IPS-18c (cell line): ENCODE results near the gene MAMSTR.
"Not testable (repeated sequence)": the region's sequence is repeated elsewhere in the genome, so short reads cannot be mapped to it uniquely, and the experiment has no call there.

Experiments used
- H3K4me3 ChIP-seq: 2 replicates; pipeline ENCODE4 v1.7.0; 2013; ENCODE audit warnings: low read depth, mild to moderate bottlenecking, low read length, moderate library complexity; ENCODE audit not compliant: insufficient read depth
- H3K9me3 ChIP-seq: one replicate; pipeline ENCODE4 v1.6.1; 2013; ENCODE audit warnings: mild to moderate bottlenecking, low read length, moderate library complexity; ENCODE audit not compliant: control insufficient read depth, insufficient read depth

The MAMSTR gene, protein sequence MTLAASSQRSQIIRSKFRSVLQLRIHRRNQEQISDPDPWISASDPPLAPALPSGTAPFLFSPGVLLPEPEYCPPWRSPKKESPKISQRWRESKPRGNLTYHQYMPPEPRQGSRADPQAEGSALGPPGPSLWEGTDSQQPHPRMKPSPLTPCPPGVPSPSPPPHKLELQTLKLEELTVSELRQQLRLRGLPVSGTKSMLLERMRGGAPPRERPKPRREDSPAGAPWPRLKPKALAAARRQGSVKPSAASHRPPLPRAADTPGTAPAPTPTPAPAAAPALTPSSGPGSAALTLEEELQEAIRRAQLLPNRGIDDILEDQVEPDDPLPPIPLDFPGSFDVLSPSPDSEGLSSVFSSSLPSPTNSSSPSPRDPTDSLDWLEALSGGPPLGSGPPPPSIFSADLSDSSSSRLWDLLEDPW

DNA sequence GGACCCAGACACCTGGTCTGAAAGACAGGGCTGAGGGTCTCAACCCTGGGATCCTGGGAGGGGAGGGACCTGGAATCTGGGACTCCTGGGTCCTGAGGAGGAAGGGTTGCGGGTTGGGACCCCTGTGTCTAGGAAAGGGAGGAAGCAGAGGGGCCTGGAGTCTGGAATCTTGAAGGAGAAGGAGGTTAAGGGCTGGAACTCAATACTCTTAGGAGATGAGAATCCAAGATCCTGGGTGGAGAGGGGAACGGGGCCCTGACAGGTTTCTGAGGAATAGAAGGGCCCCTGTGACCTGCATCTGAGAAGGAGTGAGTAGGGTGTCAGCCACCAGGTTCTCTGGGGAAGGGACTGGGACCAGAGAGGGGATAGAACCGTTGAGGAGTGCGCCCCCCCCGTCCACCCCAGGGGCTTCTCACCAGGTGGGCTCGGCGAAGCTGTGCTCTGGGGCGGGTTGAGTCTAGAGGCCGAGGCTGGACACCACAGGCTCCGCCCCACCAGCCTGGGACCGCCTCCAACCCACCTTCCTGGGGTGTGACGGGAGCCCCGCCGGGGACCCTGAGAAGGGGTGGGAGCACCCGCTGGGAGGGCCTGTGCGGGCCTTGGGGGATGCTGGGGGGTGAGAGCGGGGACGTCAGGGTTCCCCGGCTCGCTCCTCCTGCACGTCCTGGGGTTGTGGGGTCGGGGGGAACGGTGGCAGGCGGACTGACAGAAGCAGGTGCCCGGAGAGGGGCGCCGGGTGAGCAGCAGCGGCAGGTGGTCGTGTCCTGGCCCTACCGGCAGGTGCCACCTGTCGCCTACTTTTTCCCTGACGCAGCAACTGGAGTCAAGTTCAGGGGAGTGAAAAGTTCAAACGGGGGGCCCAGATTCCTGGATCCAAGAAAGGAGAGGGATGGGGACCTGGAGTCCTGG, at the start of gene MAMSTR:
MAMSTR (minus strand) TSS at position 463 of the 909 bp plus-strand sequence. CDS start 694 bp downstream, outside the sequence.
- peak within 1 kb of the TSS; percentile 26 for H3K4me3 ChIP-seq
- peaks cover 2% of the 10 kb centered on the region for H3K9me3 ChIP-seq

DNA sequence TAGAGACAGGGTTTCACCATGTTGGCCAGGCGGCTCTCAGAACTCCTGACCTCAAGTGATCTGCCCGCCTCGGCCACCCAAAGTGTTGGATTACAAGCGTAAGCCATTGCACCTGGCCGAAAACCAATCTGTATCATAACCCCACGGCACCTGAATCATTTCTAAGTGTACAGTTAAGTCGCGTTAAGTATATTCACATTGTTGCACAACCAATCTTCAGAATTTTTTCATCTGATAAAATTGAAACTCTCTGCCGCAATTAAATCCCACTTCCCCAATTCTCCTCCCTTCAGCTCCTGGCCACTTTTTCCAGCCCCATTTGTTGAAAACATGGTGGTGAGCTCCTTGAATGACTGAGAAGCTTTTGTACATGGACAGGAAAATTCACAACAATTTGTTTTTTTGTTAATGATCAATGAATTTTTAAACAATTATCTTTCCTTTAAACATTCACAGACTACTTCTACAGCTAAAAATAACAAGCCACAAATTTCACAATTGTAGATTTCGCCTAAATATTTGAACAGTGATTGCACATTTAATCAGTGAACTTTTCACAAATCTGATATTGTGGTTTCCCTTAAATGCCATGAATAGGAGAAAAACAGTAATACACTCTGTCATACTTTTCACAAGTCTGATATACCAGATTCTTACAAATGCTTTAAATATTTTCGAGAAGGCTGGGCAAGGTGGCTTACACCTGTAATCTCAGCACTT, 49.6 kb upstream of the MAMSTR start:
- no peak overlapping the region for H3K4me3 ChIP-seq
- H3K9me3 ChIP-seq = no peaks in the 10 kb centered on the region

DNA sequence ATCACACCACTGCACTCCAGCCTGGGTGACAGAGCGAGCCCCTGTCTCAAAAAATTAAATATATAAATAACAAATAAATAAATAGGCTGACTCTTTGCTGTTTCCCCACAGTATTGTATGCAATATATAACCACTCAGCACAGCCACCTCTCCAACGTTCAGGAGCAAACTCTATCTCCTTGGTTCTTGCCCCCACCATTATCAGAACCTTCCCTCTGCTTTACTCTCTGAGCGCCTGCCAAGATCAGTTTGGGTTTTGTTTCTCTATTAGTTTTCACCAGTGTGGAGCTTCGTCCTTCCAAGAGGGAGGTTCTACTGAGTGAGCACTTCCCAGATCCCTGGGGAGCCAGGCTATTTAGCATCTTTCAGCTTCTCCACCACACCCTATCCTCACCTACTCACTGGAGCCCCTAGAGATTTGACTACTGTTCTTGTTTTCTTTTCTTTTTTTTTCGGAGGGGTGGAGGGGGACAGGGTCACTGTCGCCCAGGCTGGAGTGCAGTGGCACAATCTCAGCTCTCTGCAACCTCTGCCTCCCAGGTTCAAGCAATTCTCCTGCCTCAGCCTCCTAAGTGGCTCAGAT, 48.7 kb upstream of the MAMSTR start:
- H3K9me3 ChIP-seq, H3K4me3 ChIP-seq: not testable (repeated sequence)

DNA sequence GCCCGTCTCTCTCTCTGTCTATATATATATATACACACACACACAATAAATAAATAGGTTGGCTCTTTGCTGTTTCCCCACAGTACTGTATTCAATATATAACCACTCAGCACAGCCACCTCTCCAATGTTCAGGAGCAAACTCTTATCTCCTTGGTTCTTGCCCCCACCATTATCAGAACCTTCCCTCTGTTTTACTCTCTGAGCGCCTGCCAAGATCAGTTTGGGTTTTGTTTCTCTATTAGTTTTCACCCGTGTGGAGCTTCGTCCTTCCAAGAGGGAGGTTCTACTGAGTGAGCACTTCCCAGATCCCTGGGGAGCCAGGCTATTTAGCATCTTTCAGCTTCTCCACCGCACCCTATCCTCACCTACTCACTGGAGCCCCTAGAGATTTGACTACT, 46.3 kb upstream of the MAMSTR start:
- H3K4me3 ChIP-seq, H3K9me3 ChIP-seq: not testable (repeated sequence)

DNA sequence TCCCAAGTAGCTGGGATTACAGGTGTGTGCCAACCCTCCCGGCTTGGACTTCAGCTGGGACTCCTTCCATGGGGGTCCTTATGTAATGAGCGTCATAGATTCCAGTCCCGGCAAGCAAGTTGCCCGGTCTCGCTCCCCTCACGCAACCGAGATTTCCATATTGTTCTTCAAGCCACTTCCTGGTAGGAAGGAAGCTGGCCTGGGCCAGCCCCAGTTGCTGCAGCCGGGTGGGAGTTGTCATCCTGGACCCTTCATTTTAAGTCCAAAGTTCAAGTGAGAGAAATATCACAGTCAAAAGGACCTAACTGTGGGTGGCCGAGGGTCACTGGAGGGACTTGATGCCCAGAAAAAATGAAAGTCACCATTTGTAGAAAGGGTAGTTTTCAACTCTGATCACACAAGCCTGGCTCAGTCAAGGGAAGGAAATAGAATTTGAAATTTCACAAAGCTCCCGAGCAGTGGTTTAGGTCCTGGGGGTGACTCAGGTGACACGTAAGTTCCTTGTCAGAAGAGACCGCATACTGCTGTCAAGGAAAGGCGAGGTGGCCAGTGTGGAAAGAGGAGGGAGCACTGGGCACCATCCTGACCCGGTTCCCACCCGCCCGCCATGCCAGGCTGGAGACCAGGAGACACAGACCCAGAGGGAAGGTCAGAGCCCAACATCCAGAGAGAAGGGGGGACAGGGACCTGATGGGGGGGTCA, 41.1 kb upstream of the MAMSTR start:
- Histone ChIP-seq H3K9me3 (peaks cover 2% of the 10 kb centered on the region), H3K4me3 (no peak overlapping the region)

DNA sequence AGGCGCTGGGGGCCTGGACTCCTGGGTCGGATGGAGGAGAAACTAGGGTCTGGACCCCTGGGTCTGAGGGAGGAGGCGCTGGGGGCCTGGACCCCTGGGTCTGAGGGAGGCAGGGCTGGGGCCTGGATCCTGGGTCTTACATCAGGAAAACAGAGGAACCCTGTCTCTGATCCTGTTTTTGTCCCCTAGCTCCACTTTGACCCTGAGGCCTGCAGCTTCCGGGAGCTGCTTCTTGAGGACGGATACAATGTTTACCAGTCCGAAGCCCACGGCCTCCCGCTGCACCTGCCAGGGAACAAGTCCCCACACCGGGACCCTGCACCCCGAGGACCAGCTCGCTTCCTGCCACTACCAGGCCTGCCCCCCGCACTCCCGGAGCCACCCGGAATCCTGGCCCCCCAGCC, 38.2 kb upstream of the MAMSTR start:
- Histone ChIP-seq H3K9me3 (peaks cover 2% of the 10 kb centered on the region), H3K4me3 (no peak overlapping the region)

DNA sequence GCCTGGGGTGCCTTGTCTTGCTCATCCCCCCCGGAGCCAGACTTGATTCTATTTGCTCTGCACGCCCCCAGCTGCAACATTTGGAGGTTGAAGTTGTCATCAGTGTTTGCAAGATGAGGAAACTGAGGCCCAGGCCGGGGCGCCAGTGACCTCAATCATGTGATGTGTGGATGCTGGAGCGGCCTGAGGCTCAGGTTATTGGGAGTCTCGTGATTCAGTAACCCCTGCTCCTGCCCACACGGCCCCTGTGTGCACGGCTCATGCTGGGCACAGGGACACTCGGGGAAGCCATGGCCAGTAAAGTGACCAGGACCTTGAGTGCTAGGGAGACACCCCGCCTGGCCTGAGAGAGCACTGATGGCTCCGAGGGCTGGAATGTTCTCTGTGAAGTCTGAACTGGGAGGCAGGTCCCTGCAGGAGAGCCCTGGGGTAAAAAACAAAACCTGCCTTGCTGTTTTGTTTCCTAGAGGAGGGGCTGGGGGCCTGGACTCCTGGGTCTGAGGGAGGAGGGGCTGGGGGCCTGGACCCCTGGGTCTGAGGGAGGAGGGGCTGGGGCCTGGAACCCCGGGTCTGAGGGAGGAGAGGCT, 37.7 kb upstream of the MAMSTR start:
- H3K4me3 ChIP-seq = no peak overlapping the region
- peaks cover 2% of the 10 kb centered on the region for H3K9me3 ChIP-seq

DNA sequence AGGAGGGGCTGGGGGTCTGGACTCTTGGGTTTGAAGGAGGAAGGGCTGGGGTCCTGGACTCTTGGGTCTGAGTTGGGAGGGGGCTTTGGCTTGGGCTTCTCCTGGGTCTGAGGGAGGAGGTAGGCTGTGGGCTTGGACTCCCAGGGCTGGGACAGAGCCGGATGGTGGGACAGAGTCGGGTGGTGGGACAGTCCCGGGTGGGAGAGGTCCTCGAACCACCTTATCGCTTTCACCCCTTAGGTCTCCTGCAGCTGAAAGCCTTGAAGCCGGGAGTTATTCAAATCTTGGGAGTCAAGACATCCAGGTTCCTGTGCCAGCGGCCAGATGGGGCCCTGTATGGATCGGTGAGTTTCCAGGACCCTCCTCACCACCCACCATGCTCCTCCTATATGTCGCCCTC, 37.2 kb upstream of the MAMSTR start:
- H3K9me3 ChIP-seq = peaks cover 2% of the 10 kb centered on the region
- H3K4me3 ChIP-seq = no peak overlapping the region

DNA sequence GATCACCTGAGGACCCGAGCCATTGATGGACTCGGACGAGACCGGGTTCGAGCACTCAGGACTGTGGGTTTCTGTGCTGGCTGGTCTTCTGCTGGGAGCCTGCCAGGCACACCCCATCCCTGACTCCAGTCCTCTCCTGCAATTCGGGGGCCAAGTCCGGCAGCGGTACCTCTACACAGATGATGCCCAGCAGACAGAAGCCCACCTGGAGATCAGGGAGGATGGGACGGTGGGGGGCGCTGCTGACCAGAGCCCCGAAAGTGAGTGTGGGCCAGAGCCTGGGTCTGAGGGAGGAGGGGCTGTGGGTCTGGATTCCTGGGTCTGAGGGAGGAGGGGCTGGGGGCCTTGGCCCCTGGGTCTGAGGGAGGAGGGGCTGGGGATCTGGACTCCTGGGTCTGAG, 36.7 kb upstream of the MAMSTR start:
- H3K9me3 ChIP-seq = peaks cover 2% of the 10 kb centered on the region
- no peak overlapping the region for H3K4me3 ChIP-seq

DNA sequence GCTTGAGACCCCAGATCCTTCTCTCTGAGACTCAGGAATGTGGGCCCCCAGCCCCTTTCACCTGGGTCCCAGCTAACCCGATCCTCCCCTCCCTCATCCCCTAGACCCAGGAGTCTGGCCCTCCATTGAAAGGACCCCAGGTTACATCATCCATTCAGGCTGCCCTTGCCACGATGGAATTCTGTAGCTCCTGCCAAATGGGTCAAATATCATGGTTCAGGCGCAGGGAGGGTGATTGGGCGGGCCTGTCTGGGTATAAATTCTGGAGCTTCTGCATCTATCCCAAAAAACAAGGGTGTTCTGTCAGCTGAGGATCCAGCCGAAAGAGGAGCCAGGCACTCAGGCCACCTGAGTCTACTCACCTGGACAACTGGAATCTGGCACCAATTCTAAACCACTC, 36.3 kb upstream of the MAMSTR start:
- Histone ChIP-seq H3K9me3 (peaks cover 2% of the 10 kb centered on the region), H3K4me3 (no peak overlapping the region)

DNA sequence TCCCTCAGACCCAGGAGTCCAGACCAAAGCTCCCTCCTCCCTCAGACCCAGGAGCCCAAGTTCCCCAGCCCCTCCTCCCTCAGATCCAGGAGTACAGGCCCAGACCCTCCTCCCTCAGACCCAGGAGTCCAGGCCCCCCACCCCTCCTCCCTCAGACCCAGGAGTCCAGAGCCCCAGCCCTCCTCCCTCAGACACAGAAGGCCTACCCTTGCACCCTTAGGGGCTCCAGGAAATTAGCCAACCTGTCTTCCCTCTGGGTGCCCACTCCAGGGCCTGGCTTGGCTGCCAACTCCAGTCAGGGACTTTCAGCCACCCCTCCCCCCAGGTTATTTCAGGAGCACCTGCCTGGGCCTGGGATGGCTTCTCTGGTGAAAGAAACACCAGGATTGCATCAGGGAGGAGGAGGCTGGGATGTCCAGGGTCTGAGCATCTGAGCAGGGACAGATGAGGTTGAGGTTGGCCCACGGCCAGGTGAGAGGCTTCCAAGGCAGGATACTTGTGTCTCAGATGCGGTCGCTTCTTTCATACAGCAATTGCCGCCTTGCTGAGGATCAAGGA, 35.6 kb upstream of the MAMSTR start, which contains the start of gene FGF21:
FGF21 (plus strand) TSS at position 441 of the 558 bp plus-strand sequence. CDS start 713 bp downstream, outside the sequence.
- peaks cover 2% of the 10 kb centered on the region for H3K9me3 ChIP-seq
- no peak within 1 kb of the TSS for H3K4me3 ChIP-seq

DNA sequence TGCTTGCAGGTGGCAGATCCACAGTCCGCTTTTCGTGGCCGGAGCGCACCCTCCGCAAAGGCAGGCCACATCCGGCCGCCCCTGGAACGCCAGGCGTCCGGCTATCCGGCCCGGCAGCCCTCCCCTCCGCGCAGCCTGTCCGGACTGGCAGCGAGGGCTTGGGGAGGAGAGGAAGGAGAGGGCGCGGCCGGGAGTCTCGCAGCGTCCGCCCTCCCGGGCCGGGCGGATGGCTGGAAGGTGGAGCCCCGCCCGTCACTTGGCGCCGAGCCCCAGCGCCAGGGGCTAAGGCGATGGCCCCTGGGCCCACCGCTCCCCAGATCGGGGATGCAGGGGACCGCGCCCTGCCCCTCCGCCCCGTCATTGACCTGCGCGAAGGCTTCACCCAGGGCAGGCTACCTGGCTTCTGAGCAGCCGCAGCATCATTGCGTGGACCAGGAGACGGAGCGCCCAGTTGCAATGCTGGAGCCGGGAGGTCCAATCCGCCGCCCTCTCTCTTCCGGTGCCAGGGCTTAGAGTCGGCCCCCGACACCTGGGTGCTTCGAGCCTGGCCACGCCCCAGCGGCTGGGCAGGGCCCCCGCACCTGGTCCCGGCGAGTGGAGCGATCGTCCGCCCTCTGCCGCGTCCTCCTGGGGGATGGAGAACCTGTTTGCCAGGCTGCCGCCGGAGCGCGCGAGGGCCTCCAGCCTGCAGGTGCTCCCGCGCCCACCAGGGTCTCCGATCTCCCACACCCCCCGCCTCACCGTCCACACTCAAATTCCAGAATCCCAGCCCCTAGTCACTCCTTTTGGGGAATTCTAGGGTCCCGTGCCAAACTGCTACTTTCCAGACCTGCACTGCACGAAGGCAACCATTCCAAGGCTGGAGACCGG, 33.2 kb upstream of the MAMSTR start, which contains the start of gene FUT1:
FUT1 (minus strand) TSS at position 146 of the 870 bp plus-strand sequence. CDS start 1,360 bp downstream, outside the sequence.
- peak within 1 kb of the TSS; percentile 92 for H3K4me3 ChIP-seq

DNA sequence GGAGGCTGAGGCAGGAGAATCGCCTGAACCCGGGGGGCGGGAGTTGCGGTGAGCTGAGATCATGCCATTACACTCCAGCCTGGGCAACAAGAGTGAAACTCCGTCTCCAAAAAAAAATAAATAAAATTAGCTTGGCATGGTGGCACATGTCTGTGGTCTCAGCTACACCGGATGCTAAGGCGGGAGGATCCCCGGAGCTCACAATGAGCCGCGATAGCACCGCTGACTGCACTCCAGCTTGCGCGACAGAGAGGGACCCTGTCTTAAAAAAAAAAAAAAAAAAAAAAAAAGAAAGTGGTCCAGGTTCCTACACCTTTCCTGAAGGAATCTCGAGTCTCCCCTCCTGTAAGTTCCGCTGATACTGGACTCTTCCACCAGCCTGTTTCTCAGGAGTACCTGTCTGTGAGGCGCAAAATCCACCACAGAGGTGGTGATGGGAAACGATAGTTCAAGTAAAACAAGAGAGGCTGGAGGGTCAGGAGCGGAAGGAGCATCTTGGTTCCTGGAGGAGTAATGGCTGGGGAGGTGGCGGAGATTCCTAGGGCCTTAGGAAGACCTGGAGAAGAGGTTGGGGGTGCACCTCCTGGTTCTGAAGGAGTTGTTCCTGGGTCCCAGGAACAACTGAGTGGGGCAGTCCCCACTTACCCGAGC, 32.4 kb upstream of the MAMSTR start:
- Histone ChIP-seq H3K9me3 (no peaks in the 10 kb centered on the region), H3K4me3 (peak overlapping the region; percentile 92)

More for the DNA sequence above, 33.2 kb upstream of the MAMSTR start, which contains the start of gene FUT1:
- H3K9me3 ChIP-seq = no peaks in the 10 kb centered on the region

DNA sequence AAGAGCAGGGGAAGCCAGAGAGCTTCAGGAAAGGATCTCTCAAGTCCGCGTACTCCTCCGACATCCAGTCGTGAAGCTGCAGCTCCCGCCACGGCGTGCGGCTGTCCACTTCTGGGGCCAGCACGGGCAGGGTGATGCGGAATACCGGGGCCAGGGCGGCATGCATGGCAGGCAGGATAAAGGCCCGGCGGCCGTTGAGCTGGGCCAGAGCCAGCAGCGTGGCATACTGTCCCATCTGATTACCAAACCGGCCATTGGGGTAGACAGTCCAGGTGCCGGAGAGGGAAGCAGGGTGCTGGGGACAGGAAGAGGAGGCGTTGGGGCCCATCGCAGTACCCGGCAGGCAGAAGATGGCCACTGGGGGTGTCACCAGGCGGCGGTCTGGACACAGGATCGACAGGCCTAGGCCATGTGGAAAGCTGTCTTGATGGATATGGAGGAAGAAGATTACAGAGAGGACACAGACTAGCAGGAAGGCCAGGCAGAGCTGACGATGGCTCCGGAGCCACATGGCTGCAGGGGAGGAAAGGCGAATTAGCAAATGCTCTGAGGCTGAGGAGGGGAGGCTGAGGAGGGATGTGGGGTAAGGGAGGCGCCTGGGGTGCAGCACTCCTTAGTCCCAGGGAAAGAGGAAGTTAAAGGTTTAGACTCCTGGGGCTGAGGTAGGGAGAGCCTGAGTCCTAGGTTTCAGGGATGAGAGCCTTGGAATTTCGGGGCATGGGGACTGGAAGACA, 31.4 kb upstream of the MAMSTR start:
- 0 out of 2 replicates have a peak overlapping the region, but pooled peaks have one; percentile 6 for H3K4me3 ChIP-seq

More for the DNA sequence above, 31.4 kb upstream of the MAMSTR start:
- H3K9me3 ChIP-seq = no peaks in the 10 kb centered on the region
